Breast epithelium (tissue), 3 donors: ENCODE measurements around the gene COA8.

Experiments used
- CTCF ChIP-seq, 3 donors: fragments of 450-650 bp; IDR thresholded peaks; one replicate each; pipeline ENCODE4 v1.5.1; 2016 to 2017; ENCODE audit warnings: antibody characterized with exemption in 3 of 3, mild to moderate bottlenecking in 3 of 3, moderate library complexity in 3 of 3
- POLR2A ChIP-seq: fragments of 450-650 bp; IDR thresholded peaks from one replicate; pipeline ENCODE4 v1.6.1; 2016; ENCODE audit warnings: antibody characterized with exemption, mild to moderate bottlenecking, moderate library complexity

GRCh38 chr14:103535891-103536565 lies 26.7 kb upstream of the COA8 start:
- TF ChIP-seq CTCF (IDR thresholded peaks at IDR 0.05) (no peak), POLR2A (no peak)
